RWPE2 (cell line): Measurements from ENCODE around the gene KIFC1.

ENCODE experiments used
- ATAC-seq: fragments of 200-7000 bp; cut with Tn5 transposase; 3 replicates; pipeline ENCODE4 v1.9.1; 2021; ENCODE audit warnings: low read depth
- DNase-seq: peaks from one replicate; pipeline ENCODE4 v3.0.0-alpha.2; 2020; ENCODE audit warnings: low spot score
- H3K27ac ChIP-seq: fragments of 450-650 bp; 2 replicates; pipeline ENCODE4 v1.5.1; 2017; ENCODE audit warnings: mild to moderate bottlenecking; ENCODE audit not compliant: poor library complexity, severe bottlenecking
- H3K27me3 ChIP-seq: fragments of 250-450 bp; sonication (Bioruptor Pico); 2 replicates; pipeline ENCODE4 v1.5.1; 2021; ENCODE audit warnings: mild to moderate bottlenecking, moderate library complexity; ENCODE audit not compliant: insufficient read depth, poor library complexity, severe bottlenecking
- H3K36me3 ChIP-seq: fragments of 250-450 bp; sonication (Bioruptor Pico); 2 replicates; pipeline ENCODE4 v1.5.1; 2020; ENCODE audit warnings: low read depth, mild to moderate bottlenecking, moderate library complexity
- H3K4me1 ChIP-seq: fragments of 250-450 bp; sonication (Bioruptor Pico); 2 replicates; pipeline ENCODE4 v1.5.1; 2021; ENCODE audit warnings: mild to moderate bottlenecking, moderate library complexity; ENCODE audit not compliant: insufficient read depth, poor library complexity, severe bottlenecking
- H3K4me3 ChIP-seq: fragments of 250-450 bp; sonication (Bioruptor Pico); 2 replicates; pipeline ENCODE4 v1.5.1; 2021; ENCODE audit warnings: mild to moderate bottlenecking, moderate library complexity; ENCODE audit not compliant: severe bottlenecking
- H3K9me3 ChIP-seq: fragments of 250-450 bp; sonication (Bioruptor Pico); 2 replicates; pipeline ENCODE4 v1.5.1; 2021; ENCODE audit warnings: mild to moderate bottlenecking, moderate library complexity; ENCODE audit not compliant: severe bottlenecking
- TF ChIP-seq, protein P1 (sequence below): fragments of 450-650 bp; IDR thresholded peaks from one replicate; pipeline ENCODE4 v1.5.1; 2017; ENCODE audit warnings: mild to moderate bottlenecking, moderate library complexity; ENCODE audit not compliant: poor library complexity, severe bottlenecking

Gene KIFC1

DNA sequence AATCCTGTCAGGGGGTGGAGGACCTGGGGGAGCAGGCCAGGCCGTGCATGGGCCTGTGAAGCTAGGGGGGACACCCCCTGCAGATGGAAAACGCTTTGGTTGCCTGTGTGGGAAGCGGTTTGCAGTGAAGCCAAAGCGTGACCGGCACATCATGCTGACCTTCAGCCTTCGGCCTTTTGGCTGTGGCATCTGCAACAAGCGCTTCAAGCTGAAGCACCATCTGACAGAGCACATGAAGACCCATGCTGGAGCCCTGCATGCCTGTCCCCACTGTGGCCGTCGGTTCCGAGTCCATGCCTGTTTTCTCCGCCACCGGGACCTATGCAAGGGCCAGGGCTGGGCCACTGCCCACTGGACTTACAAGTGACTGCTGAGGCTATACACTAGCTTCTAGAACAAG, 64.5 kb downstream of the KIFC1 start:
- TF ChIP-seq, protein P1, sequence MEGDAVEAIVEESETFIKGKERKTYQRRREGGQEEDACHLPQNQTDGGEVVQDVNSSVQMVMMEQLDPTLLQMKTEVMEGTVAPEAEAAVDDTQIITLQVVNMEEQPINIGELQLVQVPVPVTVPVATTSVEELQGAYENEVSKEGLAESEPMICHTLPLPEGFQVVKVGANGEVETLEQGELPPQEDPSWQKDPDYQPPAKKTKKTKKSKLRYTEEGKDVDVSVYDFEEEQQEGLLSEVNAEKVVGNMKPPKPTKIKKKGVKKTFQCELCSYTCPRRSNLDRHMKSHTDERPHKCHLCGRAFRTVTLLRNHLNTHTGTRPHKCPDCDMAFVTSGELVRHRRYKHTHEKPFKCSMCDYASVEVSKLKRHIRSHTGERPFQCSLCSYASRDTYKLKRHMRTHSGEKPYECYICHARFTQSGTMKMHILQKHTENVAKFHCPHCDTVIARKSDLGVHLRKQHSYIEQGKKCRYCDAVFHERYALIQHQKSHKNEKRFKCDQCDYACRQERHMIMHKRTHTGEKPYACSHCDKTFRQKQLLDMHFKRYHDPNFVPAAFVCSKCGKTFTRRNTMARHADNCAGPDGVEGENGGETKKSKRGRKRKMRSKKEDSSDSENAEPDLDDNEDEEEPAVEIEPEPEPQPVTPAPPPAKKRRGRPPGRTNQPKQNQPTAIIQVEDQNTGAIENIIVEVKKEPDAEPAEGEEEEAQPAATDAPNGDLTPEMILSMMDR, result no peak
- Histone ChIP-seq H3K4me3 (no peak overlapping the region), H3K36me3 (peaks cover 17% of the 10 kb centered on the region), H3K9me3 (no peaks in the 10 kb centered on the region), H3K27ac (no peak overlapping the region), H3K27me3 (no peaks in the 10 kb centered on the region), H3K4me1 (peaks cover 3% of the 10 kb centered on the region)
- no peak for DNase-seq
- ATAC-seq, result no peak

- Histone ChIP-seq H3K27me3 (no peaks in the 10 kb centered on the region), H3K9me3 (no peaks in the 10 kb centered on the region), H3K36me3 (peaks cover 17% of the 10 kb centered on the region), H3K27ac (no peak overlapping the region), H3K4me1 (peaks cover 3% of the 10 kb centered on the region), H3K4me3 (no peak overlapping the region)
- DNase-seq, result no peak
- ATAC-seq, result no peak
- TF ChIP-seq, protein P1, result no peak
These were observed 67.1 kb downstream of the KIFC1 start for GRCh38 chr6:33458676-33459075.

GRCh38 chr6:33459226-33459625, 67.6 kb downstream of the KIFC1 start:
- TF ChIP-seq, protein P1, result no peak
- ATAC-seq, result no peak
- H3K36me3 ChIP-seq, result peaks cover 17% of the 10 kb centered on the region

More at GRCh38 chr6:33459226-33459625, 67.6 kb downstream of the KIFC1 start:
- no peak overlapping the region for H3K27ac ChIP-seq
- no peaks in the 10 kb centered on the region for H3K9me3 ChIP-seq
- no peaks in the 10 kb centered on the region for H3K27me3 ChIP-seq
- H3K4me3 ChIP-seq, result no peak overlapping the region
- H3K4me1 ChIP-seq, result peaks cover 3% of the 10 kb centered on the region
- no peak for DNase-seq
